A673 (cell line): ENCODE measurements around the gene COQ5.

Experiments
- EZH2 ChIP-seq: fragments of 200-600 bp; sonication (generic); IDR thresholded peaks from 2 replicates; pipeline ENCODE4 v1.6.1; 2017; ENCODE audit warnings: borderline replicate concordance, low read depth, mild to moderate bottlenecking, mixed read lengths, antibody characterized with exemption, low read length; ENCODE audit not compliant: poor library complexity, severe bottlenecking
- TF ChIP-seq, protein P1 (sequence below): fragments of 300-800, 200-600 bp; sonication (generic); conservative IDR thresholded peaks from 2 replicates; pipeline ENCODE4 v1.5.1; 2017; ENCODE audit warnings: low read depth, mild to moderate bottlenecking, antibody characterized with exemption, low read length, moderate library complexity, mixed read lengths

DNA sequence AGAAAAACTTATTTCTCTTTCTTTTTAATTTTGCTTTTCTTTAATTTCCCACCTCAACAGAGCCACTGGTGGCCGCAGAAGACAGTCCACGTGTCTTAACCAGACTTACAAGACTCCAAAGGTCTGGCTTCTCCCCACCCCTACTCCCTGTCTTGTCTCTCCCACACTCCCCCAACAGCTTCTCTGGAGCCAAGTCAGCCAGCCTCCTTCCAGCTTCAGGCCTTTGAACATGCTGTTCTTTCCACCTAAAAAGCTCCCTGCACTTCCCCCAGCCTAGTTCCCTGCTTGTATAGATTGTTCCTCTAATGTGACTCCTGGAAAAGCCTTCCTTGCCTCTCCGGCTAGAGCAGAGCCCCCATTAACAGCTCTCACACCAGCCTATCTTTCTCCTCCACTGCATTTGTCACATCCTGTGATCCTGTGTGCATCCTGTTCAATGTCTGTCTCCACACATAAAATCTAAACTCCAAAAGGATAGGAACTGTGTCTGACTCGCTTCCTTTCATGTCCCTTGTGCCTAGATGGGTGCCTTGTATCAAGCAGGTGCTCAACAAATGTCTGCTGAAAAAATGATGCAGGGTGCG is 40.8 kb downstream of the COQ5 start:
- TF ChIP-seq, protein P1, sequence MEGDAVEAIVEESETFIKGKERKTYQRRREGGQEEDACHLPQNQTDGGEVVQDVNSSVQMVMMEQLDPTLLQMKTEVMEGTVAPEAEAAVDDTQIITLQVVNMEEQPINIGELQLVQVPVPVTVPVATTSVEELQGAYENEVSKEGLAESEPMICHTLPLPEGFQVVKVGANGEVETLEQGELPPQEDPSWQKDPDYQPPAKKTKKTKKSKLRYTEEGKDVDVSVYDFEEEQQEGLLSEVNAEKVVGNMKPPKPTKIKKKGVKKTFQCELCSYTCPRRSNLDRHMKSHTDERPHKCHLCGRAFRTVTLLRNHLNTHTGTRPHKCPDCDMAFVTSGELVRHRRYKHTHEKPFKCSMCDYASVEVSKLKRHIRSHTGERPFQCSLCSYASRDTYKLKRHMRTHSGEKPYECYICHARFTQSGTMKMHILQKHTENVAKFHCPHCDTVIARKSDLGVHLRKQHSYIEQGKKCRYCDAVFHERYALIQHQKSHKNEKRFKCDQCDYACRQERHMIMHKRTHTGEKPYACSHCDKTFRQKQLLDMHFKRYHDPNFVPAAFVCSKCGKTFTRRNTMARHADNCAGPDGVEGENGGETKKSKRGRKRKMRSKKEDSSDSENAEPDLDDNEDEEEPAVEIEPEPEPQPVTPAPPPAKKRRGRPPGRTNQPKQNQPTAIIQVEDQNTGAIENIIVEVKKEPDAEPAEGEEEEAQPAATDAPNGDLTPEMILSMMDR, result no peak
- no peak for TF ChIP-seq EZH2
